ENCODE measurements around the gene PLEKHA5. TPM values are rescaled to one million over a fixed set of nuclear protein-coding genes. Genes with fewer than 3 reads are reported as not detected.

Gene PLEKHA5
- total RNA-seq, 4 donors from 2014 or later: 34.5 to 120 (median 60.0) TPM

- H3K36me3 ChIP-seq: peaks cover 0 to 24% of the 10 kb centered on the region in 2 donors
- no peaks in the 10 kb centered on the region for H3K27me3 ChIP-seq
- TF ChIP-seq EP300 (IDR thresholded peaks at IDR 0.05): no peak
- no peak for TF ChIP-seq CTCF (IDR thresholded peaks at IDR 0.05)
- no peak for TF ChIP-seq POLR2AphosphoS5 (IDR thresholded peaks at IDR 0.05)
- no peak for TF ChIP-seq POLR2A (IDR thresholded peaks at IDR 0.05)
- 81 to 94% methylated on average over 4 of the region's 4 CpGs for WGBS, 2 donors (ENCODE audit: low coverage in 1 of 2)
- H3K27ac ChIP-seq: no peak overlapping the region
- no peak for ATAC-seq
- peaks cover 0 to 8% (median 0%) of the 10 kb centered on the region in 3 donors for H3K4me1 ChIP-seq
- H3K4me3 ChIP-seq: no peak overlapping the region
- no peaks in the 10 kb centered on the region for H3K9me3 ChIP-seq
These were observed 132.2 kb downstream of the PLEKHA5 start for GRCh38 chr12:19261773-19262172.

- H3K27ac ChIP-seq: no peak overlapping the region
- 54 to 94% methylated on average over 3 of the region's 3 CpGs for WGBS, 2 donors (ENCODE audit: low coverage in 1 of 2)
These were observed 134.1 kb downstream of the PLEKHA5 start for GRCh38 chr12:19263672-19264071.

DNA sequence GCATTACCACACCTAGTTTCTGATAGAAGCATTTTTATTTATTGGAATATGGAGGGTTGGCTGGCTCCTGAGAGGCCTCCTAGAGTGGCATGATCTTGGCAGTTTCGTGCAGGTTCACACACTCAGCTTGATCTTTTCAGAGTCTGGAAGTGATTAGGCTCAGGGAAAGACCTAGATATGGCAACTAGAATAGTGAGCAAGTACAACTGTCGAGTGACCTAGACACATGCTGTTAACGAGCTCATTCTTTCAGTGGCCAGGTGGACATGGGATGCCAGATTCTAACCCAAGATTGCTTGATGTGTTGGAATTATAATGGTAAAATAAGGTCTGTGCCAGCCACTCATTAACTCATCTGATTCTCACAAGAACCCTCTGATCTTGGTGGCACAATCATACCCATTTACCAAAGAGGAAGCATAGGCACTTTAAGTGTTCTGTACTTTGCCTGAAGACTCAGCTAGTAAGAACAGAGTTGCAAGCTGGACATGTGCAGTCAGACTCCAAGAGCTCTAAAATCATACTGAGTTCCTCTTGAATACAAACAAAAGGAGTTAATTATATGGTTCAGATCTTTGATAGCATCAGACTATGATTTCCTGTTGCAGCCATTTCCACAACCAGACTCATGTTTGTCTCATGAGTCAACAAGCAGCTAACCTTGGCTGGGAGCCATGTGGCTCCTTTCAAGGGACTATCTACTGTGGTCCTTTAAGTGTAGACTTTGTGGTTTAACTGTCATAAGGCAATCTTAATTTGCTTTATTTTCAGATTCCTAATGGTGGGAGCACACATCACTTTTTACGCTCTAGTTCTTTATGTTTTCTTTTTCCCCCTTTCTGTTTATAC lies 144.2 kb downstream of the PLEKHA5 start:
- peaks cover 0 to 64% of the 10 kb centered on the region in 2 donors for H3K36me3 ChIP-seq
- peaks cover 0 to 34% (median 6%) of the 10 kb centered on the region in 3 donors for H3K4me1 ChIP-seq
- ATAC-seq: peak; percentile 61
- peak overlapping the region in 1 of 4 donors; percentile 27 for H3K27ac ChIP-seq
- no peak overlapping the region for H3K4me3 ChIP-seq
- no peaks in the 10 kb centered on the region for H3K27me3 ChIP-seq
- no peaks in the 10 kb centered on the region for H3K9me3 ChIP-seq
- TF ChIP-seq EP300 (IDR thresholded peaks at IDR 0.05) (no peak), POLR2AphosphoS5 (IDR thresholded peaks at IDR 0.05) (no peak), POLR2A (IDR thresholded peaks at IDR 0.05) (no peak), CTCF (IDR thresholded peaks at IDR 0.05) (no peak)
- WGBS, 2 donors (ENCODE audit: low coverage in 1 of 2): 93 to 96% methylated on average over 4 of the region's 4 CpGs

More at GRCh38 chr12:19263672-19264071, 134.1 kb downstream of the PLEKHA5 start:
- peaks cover 0 to 26% of the 10 kb centered on the region in 2 donors for H3K36me3 ChIP-seq
- no peaks in the 10 kb centered on the region for H3K27me3 ChIP-seq
- H3K9me3 ChIP-seq: no peaks in the 10 kb centered on the region
- TF ChIP-seq POLR2A (IDR thresholded peaks at IDR 0.05) (no peak), CTCF (IDR thresholded peaks at IDR 0.05) (no peak), POLR2AphosphoS5 (IDR thresholded peaks at IDR 0.05) (no peak)
- ATAC-seq: no peak
- H3K4me3 ChIP-seq: no peak overlapping the region
- no peaks in the 10 kb centered on the region for H3K4me1 ChIP-seq

GRCh38 chr12:19276767-19277166 lies 147.2 kb downstream of the PLEKHA5 start:
- H3K27me3 ChIP-seq: no peaks in the 10 kb centered on the region
- peaks cover 0 to 50% of the 10 kb centered on the region in 2 donors for H3K36me3 ChIP-seq
- no peak overlapping the region for H3K4me3 ChIP-seq
- TF ChIP-seq POLR2A (IDR thresholded peaks at IDR 0.05) (no peak), EP300 (IDR thresholded peaks at IDR 0.05) (no peak), CTCF (IDR thresholded peaks at IDR 0.05) (no peak), POLR2AphosphoS5 (IDR thresholded peaks at IDR 0.05) (no peak)
- no peak overlapping the region for H3K27ac ChIP-seq
- peaks cover 0 to 32% (median 6%) of the 10 kb centered on the region in 3 donors for H3K4me1 ChIP-seq
- no peak for ATAC-seq
- no peaks in the 10 kb centered on the region for H3K9me3 ChIP-seq

DNA sequence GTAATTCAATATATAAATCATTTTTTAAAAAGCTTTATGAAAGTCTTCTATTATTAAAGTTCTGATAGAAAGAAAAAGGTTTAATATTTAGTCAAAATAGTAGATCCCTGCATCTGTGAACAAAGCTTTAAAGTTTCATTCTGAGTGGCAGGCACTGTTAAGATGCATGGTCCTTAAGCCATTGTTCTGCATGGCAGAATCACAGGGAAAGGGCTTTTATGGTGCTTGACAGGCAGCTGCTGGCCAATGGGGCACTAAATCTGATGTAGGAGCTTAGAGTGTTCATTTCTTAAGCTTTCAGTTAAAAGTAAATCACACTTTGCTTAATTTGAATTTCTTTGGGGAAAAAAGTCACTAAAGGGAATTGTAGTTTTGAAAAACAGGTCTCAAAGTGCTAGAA lies 148.2 kb downstream of the PLEKHA5 start:
- TF ChIP-seq POLR2A (IDR thresholded peaks at IDR 0.05): no peak
- no peak for TF ChIP-seq POLR2AphosphoS5 (IDR thresholded peaks at IDR 0.05)
- no peak for TF ChIP-seq CTCF (IDR thresholded peaks at IDR 0.05)
- TF ChIP-seq EP300 (IDR thresholded peaks at IDR 0.05): no peak
- H3K4me3 ChIP-seq: no peak overlapping the region
- no peaks in the 10 kb centered on the region for H3K9me3 ChIP-seq
- H3K27me3 ChIP-seq: no peaks in the 10 kb centered on the region
- H3K4me1 ChIP-seq: peaks cover 0 to 36% (median 6%) of the 10 kb centered on the region in 3 donors
- H3K36me3 ChIP-seq: peaks cover 0 to 40% of the 10 kb centered on the region in 2 donors
- H3K27ac ChIP-seq: no peak overlapping the region
- ATAC-seq: no peak
